BLaER1 treated with 17β-estradiol and CSF1 and Interleukin-3, amounts not matched to agents 10 nM and 100 nM (cell line): ENCODE results near the gene ZNF701.
"Not testable (repeated sequence)": the region's sequence is repeated elsewhere in the genome, so short reads cannot be mapped to it uniquely, and the experiment has no call there.

Experiments
- H3K27ac ChIP-seq, 11 experiments: shearing (Covaris generic); formaldehyde crosslinking; 2 replicates each; pipeline ENCODE4 v1.8.1; 2022
- H3K27me3 ChIP-seq, 11 experiments: shearing (Covaris generic); formaldehyde crosslinking; 2 replicates each; pipeline ENCODE4 v1.8.1; 2022
- H3K36me3 ChIP-seq, 11 experiments: shearing (Covaris generic); formaldehyde crosslinking; 2 replicates each; pipeline ENCODE4 v1.8.1; 2022
- H3K4me1 ChIP-seq, 10 experiments: shearing (Covaris generic); formaldehyde crosslinking; 2 replicates each; pipeline ENCODE4 v1.8.1; 2022
- H3K4me2 ChIP-seq, 11 experiments: shearing (Covaris generic); formaldehyde crosslinking; 2 replicates each; pipeline ENCODE4 v1.8.1; 2022
- H3K4me3 ChIP-seq, 10 experiments: shearing (Covaris generic); formaldehyde crosslinking; 2 replicates each; pipeline ENCODE4 v1.8.1; 2022
- H3K9ac ChIP-seq, 11 experiments: shearing (Covaris generic); formaldehyde crosslinking; 2 replicates each; pipeline ENCODE4 v1.8.1; 2022
- H3K9me3 ChIP-seq, 11 experiments: shearing (Covaris generic); formaldehyde crosslinking; replicated peaks in 1 of 11; 2 replicates each; pipeline ENCODE4 v1.8.1; 2022
- H4K20me1 ChIP-seq, 11 experiments: shearing (Covaris generic); formaldehyde crosslinking; 2 replicates each; pipeline ENCODE4 v1.8.1; 2022
- Cebpa-rat ChIP-seq, 11 experiments: shearing (Covaris generic); IDR thresholded peaks; 2 replicates each; pipeline ENCODE4 v1.8.1; 2022

The ZNF701 gene

GRCh38 chr19:52603558-52604207, 33.6 kb downstream of the ZNF701 start:
- H3K27ac ChIP-seq, result no peak overlapping the region
- no peak overlapping the region for H3K4me3 ChIP-seq
- no peaks in the 10 kb centered on the region for H3K27me3 ChIP-seq
- H3K36me3 ChIP-seq, result peaks cover 32 to 66% (median 52%) of the 10 kb centered on the region in 11 experiments
- H4K20me1 ChIP-seq, result peaks cover 0 to 39% (median 8%) of the 10 kb centered on the region in 11 experiments; a peak in 7 of 22 replicates
- peak overlapping the region in 2 of 11 experiments; percentile 3 to 96; a peak in 1 of 22 replicates for H3K4me2 ChIP-seq
- TF ChIP-seq Cebpa-rat (IDR thresholded peaks at IDR 0.05), result no peak
- H3K4me1 ChIP-seq, result peaks cover 17 to 28% (median 22%) of the 10 kb centered on the region in 10 experiments
- H3K9me3 ChIP-seq, result peaks cover 39 to 55% (median 46%) of the 10 kb centered on the region in 11 experiments; a peak in 21 of 22 replicates
- H3K9ac ChIP-seq, result no peak overlapping the region

- no peak overlapping the region for H3K27ac ChIP-seq
- peaks cover 0 to 7% (median 0%) of the 10 kb centered on the region in 11 experiments; a peak in 2 of 22 replicates for H4K20me1 ChIP-seq
- H3K4me1 ChIP-seq, result no peaks in the 10 kb centered on the region
- TF ChIP-seq Cebpa-rat (IDR thresholded peaks at IDR 0.05), result no peak
- peaks cover 98 to 100% (median 100%) of the 10 kb centered on the region in 11 experiments for H3K9me3 ChIP-seq
- H3K4me2 ChIP-seq, result no peak overlapping the region
- peaks cover 99 to 100% (median 100%) of the 10 kb centered on the region in 11 experiments for H3K36me3 ChIP-seq
- H3K4me3 ChIP-seq, result peak overlapping the region; percentile 2 to 28 (median 11); a peak in 7 of 20 replicates
- no peak overlapping the region for H3K9ac ChIP-seq
- H3K27me3 ChIP-seq, result no peaks in the 10 kb centered on the region; a peak in 1 of 22 replicates
Measured at GRCh38 chr19:52613299-52613906, 43.3 kb downstream of the ZNF701 start.

GRCh38 chr19:52621376-52621775, 51.3 kb downstream of the ZNF701 start:
- H3K9ac ChIP-seq, result no peak overlapping the region
- H3K9me3 ChIP-seq, result peaks cover 23 to 43% (median 35%) of the 10 kb centered on the region in 11 experiments
- H3K27me3 ChIP-seq, result no peaks in the 10 kb centered on the region
- no peak overlapping the region for H3K27ac ChIP-seq
- no peaks in the 10 kb centered on the region for H3K4me1 ChIP-seq
- H4K20me1 ChIP-seq, result peaks cover 0 to 40% (median 14%) of the 10 kb centered on the region in 11 experiments; a peak in 11 of 22 replicates
- TF ChIP-seq Cebpa-rat (IDR thresholded peaks at IDR 0.05), result no peak
- peaks cover 98 to 100% (median 100%) of the 10 kb centered on the region in 11 experiments for H3K36me3 ChIP-seq
- no peak overlapping the region for H3K4me2 ChIP-seq
- H3K4me3 ChIP-seq, result no peak overlapping the region

- H3K36me3 ChIP-seq, result peaks cover 98 to 100% (median 100%) of the 10 kb centered on the region in 11 experiments
- no peak overlapping the region for H3K4me3 ChIP-seq
- H3K27me3 ChIP-seq, result no peaks in the 10 kb centered on the region
- 0 out of 22 replicates have a peak overlapping the region, but pooled peaks of 1 of the 11 experiments have one; percentile 10 for H3K9ac ChIP-seq
- no peak for TF ChIP-seq Cebpa-rat (IDR thresholded peaks at IDR 0.05)
- H3K9me3 ChIP-seq, result peaks cover 14 to 34% (median 26%) of the 10 kb centered on the region in 11 experiments
- no peak overlapping the region for H3K27ac ChIP-seq
- peaks cover 0 to 40% (median 14%) of the 10 kb centered on the region in 11 experiments; a peak in 11 of 22 replicates for H4K20me1 ChIP-seq
- H3K4me1 ChIP-seq, result no peaks in the 10 kb centered on the region
- H3K4me2 ChIP-seq, result no peak overlapping the region
Measured at GRCh38 chr19:52622261-52622660, 52.2 kb downstream of the ZNF701 start.

- H4K20me1 ChIP-seq, result peaks cover 0 to 14% (median 0%) of the 10 kb centered on the region in 11 experiments; a peak in 5 of 22 replicates
- H3K27ac ChIP-seq, result no peak overlapping the region
- H3K9me3 ChIP-seq, result peaks cover 5 to 24% (median 12%) of the 10 kb centered on the region in 11 experiments; a peak in 11 of 22 replicates
- no peak overlapping the region for H3K9ac ChIP-seq
- H3K4me3 ChIP-seq, result no peak overlapping the region
- no peaks in the 10 kb centered on the region for H3K4me1 ChIP-seq
- no peak overlapping the region for H3K4me2 ChIP-seq
- peaks cover 73 to 84% (median 79%) of the 10 kb centered on the region in 11 experiments for H3K36me3 ChIP-seq
- no peak for TF ChIP-seq Cebpa-rat (IDR thresholded peaks at IDR 0.05)
- no peaks in the 10 kb centered on the region for H3K27me3 ChIP-seq
Measured at GRCh38 chr19:52626915-52627314, 56.8 kb downstream of the ZNF701 start.

- peaks cover 5 to 24% (median 12%) of the 10 kb centered on the region in 11 experiments; a peak in 11 of 22 replicates for H3K9me3 ChIP-seq
- not testable (repeated sequence) for H4K20me1 ChIP-seq
Measured at GRCh38 chr19:52627441-52627840, 57.4 kb downstream of the ZNF701 start.

GRCh38 chr19:52635786-52636570, 65.9 kb downstream of the ZNF701 start:
- H4K20me1 ChIP-seq, result peaks cover 0 to 4% (median 0%) of the 10 kb centered on the region in 11 experiments; a peak in 3 of 22 replicates
- no peak overlapping the region for H3K4me3 ChIP-seq
- no peak for TF ChIP-seq Cebpa-rat (IDR thresholded peaks at IDR 0.05)
- no peak overlapping the region for H3K9ac ChIP-seq
- peak overlapping the region in 5 of 11 experiments; percentile 90 to 99 (median 98); a peak in 7 of 22 replicates for H3K4me2 ChIP-seq
- H3K36me3 ChIP-seq, result peaks cover 21 to 29% (median 23%) of the 10 kb centered on the region in 11 experiments
- H3K27ac ChIP-seq, result no peak overlapping the region
- H3K9me3 ChIP-seq, result no peaks in the 10 kb centered on the region
- H3K27me3 ChIP-seq, result no peaks in the 10 kb centered on the region
- peaks cover 16 to 27% (median 22%) of the 10 kb centered on the region in 10 experiments for H3K4me1 ChIP-seq

More at GRCh38 chr19:52627441-52627840, 57.4 kb downstream of the ZNF701 start:
- not testable (repeated sequence) for H3K27me3 ChIP-seq, H3K4me1 ChIP-seq, H3K27ac ChIP-seq, H3K4me2 ChIP-seq, H3K9ac ChIP-seq, H3K4me3 ChIP-seq
- H3K36me3 ChIP-seq, result peaks cover 68 to 79% (median 74%) of the 10 kb centered on the region in 11 experiments
